Camera-type eye (tissue), 1 donor: ENCODE measurements around the gene GALNT14. TPM values are rescaled to one million over a fixed set of nuclear protein-coding genes. Genes with fewer than 3 reads are reported as not detected.

Source experiments
- total RNA-seq: library from RNA; depleted of rRNA; stranded (reverse); fragments of >200 nt; gene quantifications from one replicate; pipeline ENCODE4 v1.2.3, GENCODE V29; 2014

The GALNT14 gene, protein sequence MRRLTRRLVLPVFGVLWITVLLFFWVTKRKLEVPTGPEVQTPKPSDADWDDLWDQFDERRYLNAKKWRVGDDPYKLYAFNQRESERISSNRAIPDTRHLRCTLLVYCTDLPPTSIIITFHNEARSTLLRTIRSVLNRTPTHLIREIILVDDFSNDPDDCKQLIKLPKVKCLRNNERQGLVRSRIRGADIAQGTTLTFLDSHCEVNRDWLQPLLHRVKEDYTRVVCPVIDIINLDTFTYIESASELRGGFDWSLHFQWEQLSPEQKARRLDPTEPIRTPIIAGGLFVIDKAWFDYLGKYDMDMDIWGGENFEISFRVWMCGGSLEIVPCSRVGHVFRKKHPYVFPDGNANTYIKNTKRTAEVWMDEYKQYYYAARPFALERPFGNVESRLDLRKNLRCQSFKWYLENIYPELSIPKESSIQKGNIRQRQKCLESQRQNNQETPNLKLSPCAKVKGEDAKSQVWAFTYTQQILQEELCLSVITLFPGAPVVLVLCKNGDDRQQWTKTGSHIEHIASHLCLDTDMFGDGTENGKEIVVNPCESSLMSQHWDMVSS
- 2.2 TPM for total RNA-seq

DNA sequence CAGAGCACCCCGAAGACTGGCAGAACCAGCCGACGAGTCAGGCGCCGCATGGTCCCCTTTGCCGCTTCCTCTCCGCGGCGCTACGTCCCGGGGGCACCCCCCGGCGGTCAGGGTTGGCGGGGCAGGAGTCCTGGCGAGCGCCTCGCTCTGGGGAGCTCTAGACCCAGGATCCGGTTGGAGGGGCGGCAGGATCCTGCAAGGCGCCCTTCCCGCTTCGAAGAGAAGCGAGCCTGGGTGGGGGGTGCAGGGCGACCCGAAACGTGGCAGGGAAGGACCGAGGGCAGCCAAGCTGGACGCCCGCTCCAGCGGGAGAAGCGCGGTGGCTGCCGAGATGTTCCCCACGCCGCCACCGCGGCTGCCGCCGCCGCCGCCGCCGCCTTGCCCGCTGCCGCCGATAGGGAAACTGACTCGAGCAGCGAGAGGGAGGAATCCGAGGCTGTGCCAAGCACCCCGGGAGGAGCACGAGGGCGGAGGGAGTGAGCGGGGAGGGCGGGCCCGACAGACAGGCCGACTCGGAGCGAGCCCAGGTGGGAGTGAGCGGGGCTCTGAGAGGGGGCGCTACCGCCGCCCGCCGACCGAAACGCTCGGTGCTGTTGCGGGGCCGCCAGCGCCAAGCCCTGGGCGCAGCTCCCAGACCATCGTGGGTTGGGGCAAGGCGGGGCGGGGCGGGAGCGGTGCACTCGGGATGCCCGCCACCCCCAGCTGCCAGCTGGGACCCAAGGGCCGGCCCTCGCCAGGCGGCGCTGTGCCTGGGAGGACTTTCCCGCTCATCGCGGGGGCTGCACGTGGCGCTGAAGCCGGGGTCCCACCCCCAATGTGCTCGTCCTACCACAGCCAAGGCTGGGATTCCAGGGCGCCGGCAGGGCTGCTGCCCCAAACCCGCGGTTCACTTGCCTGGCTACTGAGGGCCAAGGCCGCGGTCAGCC lies at the start of gene GALNT14:
GALNT14 (minus strand) TSS at position 404 of the 926 bp plus-strand sequence; CDS start at position 50, 354 bp downstream.

Other genes starting within 250 kb of the GALNT14 start
- 0.60 TPM for gene CAPN14, start 79.1 kb upstream of the GALNT14 start, total RNA-seq
- 13.4 TPM for gene EHD3, start 95.7 kb upstream of the GALNT14 start, total RNA-seq